H1 (cell line): ENCODE measurements around the gene NDUFA3. TPM values are rescaled to one million over a fixed set of nuclear protein-coding genes. Genes with fewer than 3 reads are reported as not detected.

ENCODE experiments used
- MAFK ChIP-seq: IDR thresholded peaks from 2 replicates; pipeline ENCODE4 v1.6.1; 2012; ENCODE audit warnings: low read depth, mild to moderate bottlenecking, improper control_type of control experiment, low read length
- PHF8 ChIP-seq: fragments of 200-600 bp; sonication (generic); conservative IDR thresholded peaks from 2 replicates; pipeline ENCODE4 v1.7.1; 2012; ENCODE audit warnings: low read depth, mild to moderate bottlenecking, inconsistent platforms, low read length, moderate library complexity
- RXRA ChIP-seq: IDR thresholded peaks from 2 replicates; pipeline ENCODE4 v1.6.1; 2011; ENCODE audit warnings: low read depth, mild to moderate bottlenecking, low read length, moderate library complexity; ENCODE audit not compliant: insufficient read depth
- SIX5 ChIP-seq: IDR thresholded peaks from 2 replicates; pipeline ENCODE4 v1.6.1; 2011; ENCODE audit warnings: mild to moderate bottlenecking, low read depth, low read length
- polyA plus RNA-seq, 7 experiments: library from polyadenylated mRNA; depleted of rRNA in 3 of 7; stranded (reverse) in 5 of 7; unstranded in 2 of 7; fragments of >200 nt in 5 of 7; fragments of 200-250 nt in 2 of 7; gene quantifications; 1 replicate in 5 of 7; 2 replicates in 1 of 7; 4 replicates in 1 of 7; pipeline versions ENCODE4 v1.2.1 to v1.2.3, GENCODE V29; 2011 to 2013; ENCODE audit warnings: missing spikeins in 2 of 7, mixed read lengths in 2 of 7
- total RNA-seq: library from RNA; stranded (reverse); fragmentation: NEBNext Ultra II Directional; extraction: Animal tissue kit (Norgen Biotek cat#: 25700); gene quantifications from 2 replicates; pipeline ENCODE4 v1.2.1, GENCODE V29; 2021

The NDUFA3 gene
- total and polyA plus RNA-seq, 2 of the 8 experiments (the other 6 are each of a cell fraction or from before 2014, with no cell fraction given), result 175 to 208 TPM

- TF ChIP-seq SIX5, result no peak
- no peak for TF ChIP-seq PHF8
- no peak for TF ChIP-seq RXRA
- TF ChIP-seq MAFK, result no peak
Observed at GRCh38 chr19:54156490-54156889, 53.8 kb downstream of the NDUFA3 start (continued).
